H9 (cell line): Measurements from ENCODE around the gene CENPVL3. TPM values are rescaled to one million over a fixed set of nuclear protein-coding genes. Genes with fewer than 3 reads are reported as not detected.

Experiments used
- DNase-seq: peaks from one replicate; pipeline ENCODE4 v3.0.0-alpha.2; 2017
- H2AFZ ChIP-seq: one replicate; pipeline ENCODE4 v1.6.1; 2013; ENCODE audit warnings: mild to moderate bottlenecking, low read length, control low read depth, moderate library complexity
- H2AK5ac ChIP-seq: 2 replicates; pipeline ENCODE4 v1.6.1; 2013; ENCODE audit warnings: low read length, control low read depth, mixed read lengths; ENCODE audit not compliant: insufficient read length
- H2BK120ac ChIP-seq: one replicate; pipeline ENCODE4 v1.6.1; 2013; ENCODE audit warnings: low read depth, mild to moderate bottlenecking, low read length, control low read depth, inconsistent platforms; ENCODE audit not compliant: poor library complexity, severe bottlenecking
- H2BK12ac ChIP-seq: 2 replicates; pipeline ENCODE4 v1.6.1; 2013; ENCODE audit warnings: low read length, control low read depth, mixed read lengths, low read depth; ENCODE audit not compliant: insufficient read length
- H2BK15ac ChIP-seq: 2 replicates; pipeline ENCODE4 v1.6.1; 2013; ENCODE audit warnings: low read depth, low read length, control low read depth
- H2BK20ac ChIP-seq: one replicate; pipeline ENCODE4 v1.6.1; 2013; ENCODE audit warnings: low read depth, mild to moderate bottlenecking, low read length, control low read depth, inconsistent platforms; ENCODE audit not compliant: poor library complexity, severe bottlenecking
- H2BK5ac ChIP-seq: 2 replicates; pipeline ENCODE4 v1.6.1; 2013; ENCODE audit warnings: low read length, control low read depth, mixed read lengths; ENCODE audit not compliant: insufficient read length
- H3K14ac ChIP-seq: 2 replicates; pipeline ENCODE4 v1.6.1; 2013; ENCODE audit warnings: low read length, control low read depth; ENCODE audit not compliant: insufficient read depth
- H3K18ac ChIP-seq: 2 replicates; pipeline ENCODE4 v1.6.1; 2013; ENCODE audit warnings: low read depth, mild to moderate bottlenecking, mixed read lengths, low read length, control low read depth; ENCODE audit not compliant: insufficient read length
- H3K23ac ChIP-seq: 2 replicates; pipeline ENCODE4 v1.6.1; 2013; ENCODE audit warnings: low read length, control low read depth, mixed read lengths, low read depth; ENCODE audit not compliant: insufficient read length
- H3K23me2 ChIP-seq: 2 replicates; pipeline ENCODE4 v1.6.1; 2013; ENCODE audit warnings: low read depth, mild to moderate bottlenecking, mixed read lengths, low read length, control low read depth; ENCODE audit not compliant: insufficient read length, poor library complexity, severe bottlenecking
- H3K27ac ChIP-seq: 2 replicates; pipeline ENCODE4 v1.5.1; 2013; ENCODE audit warnings: low read length, control low read depth, mixed read lengths, low read depth; ENCODE audit not compliant: insufficient read length
- H3K27me3 ChIP-seq: 2 replicates; pipeline ENCODE4 v1.6.1; 2013; ENCODE audit warnings: low read length, control low read depth, inconsistent platforms; ENCODE audit not compliant: insufficient read depth
- H3K4ac ChIP-seq: 2 replicates; pipeline ENCODE4 v1.6.1; 2013; ENCODE audit warnings: low read depth, mild to moderate bottlenecking, control low read depth, inconsistent platforms, low read length, moderate library complexity
- H3K4me1 ChIP-seq: 2 replicates; pipeline ENCODE4 v1.6.1; 2013; ENCODE audit warnings: low read length, control low read depth, inconsistent platforms; ENCODE audit not compliant: insufficient read depth
- H3K4me2 ChIP-seq: 2 replicates; pipeline ENCODE4 v1.6.1; 2013; ENCODE audit warnings: low read length, control low read depth, mixed read lengths; ENCODE audit not compliant: insufficient read length, insufficient read depth
- H3K56ac ChIP-seq: 2 replicates; pipeline ENCODE4 v1.6.1; 2013; ENCODE audit warnings: low read depth, mild to moderate bottlenecking, mixed read lengths, low read length, control low read depth; ENCODE audit not compliant: insufficient read length
- H3K79me1 ChIP-seq: 2 replicates; pipeline ENCODE4 v1.6.1; 2013; ENCODE audit warnings: low read depth, mild to moderate bottlenecking, moderate library complexity, low read length, control low read depth, inconsistent platforms; ENCODE audit not compliant: insufficient read depth, poor library complexity, severe bottlenecking
- H3K79me2 ChIP-seq: 2 replicates; pipeline ENCODE4 v1.6.1; 2013; ENCODE audit warnings: low read length, control low read depth, inconsistent platforms; ENCODE audit not compliant: insufficient read depth
- H3K9ac ChIP-seq: 2 replicates; pipeline ENCODE4 v1.6.1; 2013; ENCODE audit warnings: low read length, control low read depth, mixed read lengths; ENCODE audit not compliant: insufficient read length; ENCODE audit errors: extremely low read depth
- H3K9me3 ChIP-seq: one replicate; pipeline ENCODE4 v1.6.1; 2013; ENCODE audit warnings: low read depth, low read length, inconsistent platforms; ENCODE audit not compliant: control insufficient read depth
- H3T11ph ChIP-seq: one replicate; pipeline ENCODE4 v1.6.1; 2013; ENCODE audit warnings: mild to moderate bottlenecking, low read length, control low read depth, inconsistent platforms
- H4K20me1 ChIP-seq: one replicate; pipeline ENCODE4 v1.6.1; 2013; ENCODE audit not compliant: control insufficient read depth, insufficient read length, insufficient read depth
- H4K5ac ChIP-seq: 2 replicates; pipeline ENCODE4 v1.6.1; 2013; ENCODE audit warnings: low read depth, mild to moderate bottlenecking, mixed read lengths, low read length, control low read depth; ENCODE audit not compliant: insufficient read length
- H4K8ac ChIP-seq: replicated peaks from 2 replicates; pipeline ENCODE4 v1.6.1; 2013; ENCODE audit warnings: low read length, control low read depth, mixed read lengths, low read depth; ENCODE audit not compliant: insufficient read length
- H4K91ac ChIP-seq: 2 replicates; pipeline ENCODE4 v1.6.1; 2013; ENCODE audit warnings: low read depth, mild to moderate bottlenecking, moderate library complexity, mixed read lengths, low read length, control low read depth; ENCODE audit not compliant: insufficient read length
- H3K27ac Mint-ChIP-seq, 3 experiments: 2 replicates in 2 of 3; 3 replicates in 1 of 3; pipeline ENCODE4 v1.8.0; 2020 to 2021; ENCODE audit warnings: mixed read lengths in 3 of 3, mild to moderate bottlenecking in 1 of 3, moderate library complexity in 1 of 3
- H3K27me3 Mint-ChIP-seq: 2 replicates; pipeline ENCODE4 v1.8.0; 2021; ENCODE audit warnings: low read depth, mild to moderate bottlenecking, moderate library complexity, mixed read lengths
- H3K36me3 Mint-ChIP-seq, 3 experiments: 2 replicates in 2 of 3; 3 replicates in 1 of 3; pipeline ENCODE4 v1.8.0; 2020 to 2021; ENCODE audit warnings: low read depth in 3 of 3, mixed read lengths in 3 of 3; ENCODE audit not compliant: insufficient read depth in 1 of 3
- H3K4me1 Mint-ChIP-seq, 2 experiments: 2 replicates each; pipeline ENCODE4 v1.8.0; 2020; ENCODE audit warnings: mixed read lengths in 2 of 2
- H3K4me3 Mint-ChIP-seq, 2 experiments: 2 replicates in 1 of 2; 3 replicates in 1 of 2; pipeline ENCODE4 v1.8.0; 2020 to 2021; ENCODE audit warnings: mild to moderate bottlenecking in 2 of 2, mixed read lengths in 2 of 2, moderate library complexity in 1 of 2
- H3K9me3 Mint-ChIP-seq, 2 experiments: 2 replicates in 1 of 2; 3 replicates in 1 of 2; pipeline ENCODE4 v1.8.0; 2020; ENCODE audit warnings: mild to moderate bottlenecking in 2 of 2, mixed read lengths in 2 of 2, moderate library complexity in 1 of 2
- CTCF ChIP-seq: fragments of 200-600 bp; sonication (generic); conservative IDR thresholded peaks from 3 replicates; pipeline ENCODE4 v1.8.0; 2021; ENCODE audit warnings: antibody characterized with exemption, mild to moderate bottlenecking
- WGBS: extraction: QIAGEN DNeasy Blood & Tissue Kit; methylation state at CpG from one replicate; pipeline ENCODE4 v1.1.7; 2013; ENCODE audit warnings: missing lambda C conversion rate, low lambda C conversion rate, mixed read lengths; ENCODE audit not compliant: insufficient read length; ENCODE audit errors: extremely low coverage; 5-methylcytosine and 5-hydroxymethylcytosine counted together
- total RNA-seq: library from RNA; stranded (reverse); gene quantifications from 2 replicates; pipeline ENCODE4 v1.2.1, GENCODE V29; 2021

Gene CENPVL3
- total RNA-seq, 1 experiment from 2014 or later, result 3.3 TPM

DNA sequence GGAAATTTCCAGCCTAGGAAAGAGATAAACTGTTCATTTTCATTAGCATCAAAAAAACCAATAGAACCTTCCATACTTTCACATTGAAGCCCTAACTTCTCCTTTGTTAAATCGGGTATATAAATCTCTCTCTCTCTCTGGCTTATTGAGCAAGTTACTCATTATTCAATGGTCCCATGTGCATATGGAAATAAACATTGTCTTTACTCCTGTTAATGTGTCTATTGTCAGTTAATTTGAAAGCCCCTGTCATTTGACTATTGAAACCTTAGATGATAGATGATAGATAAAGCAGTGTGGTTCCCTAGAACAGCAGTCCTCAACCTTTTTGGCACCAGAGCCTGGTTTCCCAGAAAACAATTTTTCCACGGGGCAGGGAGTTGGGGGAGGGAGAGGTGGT, 46.8 kb downstream of the CENPVL3 start:
- Histone ChIP-seq H2AK5ac (no peak overlapping the region), H3K79me1 (no peaks in the 10 kb centered on the region), H2BK12ac (no peak overlapping the region), H3K23ac (no peak overlapping the region), H4K20me1 (no peaks in the 10 kb centered on the region), H2BK15ac (no peak overlapping the region), H3K56ac (no peak overlapping the region), H3T11ph (no peak overlapping the region), H4K5ac (no peak overlapping the region), H2BK20ac (no peak overlapping the region), H3K9ac (no peak overlapping the region), H4K8ac (no peak overlapping the region), H3K4ac (no peak overlapping the region), H3K79me2 (no peaks in the 10 kb centered on the region), H3K9me3 (peaks cover 25% of the 10 kb centered on the region), H4K91ac (no peak overlapping the region), H3K18ac (no peak overlapping the region), H3K27me3 (no peaks in the 10 kb centered on the region), H2AFZ (no peak overlapping the region), H3K4me1 (no peaks in the 10 kb centered on the region), H3K23me2 (no peaks in the 10 kb centered on the region), H2BK5ac (no peak overlapping the region), H3K27ac (no peak overlapping the region), H3K14ac (no peak overlapping the region), H2BK120ac (no peak overlapping the region), H3K4me2 (no peak overlapping the region)
- TF ChIP-seq CTCF, result no peak
- Mint-ChIP-seq H3K4me3 (no peak overlapping the region), H3K36me3 (no peaks in the 10 kb centered on the region), H3K27ac (no peak overlapping the region), H3K27me3 (no peaks in the 10 kb centered on the region), H3K9me3 (peaks cover 57 to 65% of the 10 kb centered on the region in 2 experiments), H3K4me1 (peaks cover 4 to 5% of the 10 kb centered on the region in 2 experiments; a peak in 3 of 4 replicates)
- no CpG with 5 or more reads among the region's 2 CpGs for WGBS
- DNase-seq, result no peak
